HUES6 (cell line): ENCODE results near the gene PIGB.
A peak's percentile ranks its signal among the peaks of the same experiment; 100 is the strongest.
"Not testable (repeated sequence)": the region's sequence is repeated elsewhere in the genome, so short reads cannot be mapped to it uniquely, and the experiment has no call there.

ENCODE experiments used
- H3K27ac ChIP-seq: 2 replicates; pipeline ENCODE4 v1.7.0; 2013; ENCODE audit warnings: low read depth, mild to moderate bottlenecking, low read length, inconsistent platforms
- H3K27me3 ChIP-seq: 2 replicates; pipeline ENCODE4 v1.6.1; 2013; ENCODE audit warnings: low read length; ENCODE audit not compliant: control insufficient read depth, insufficient read depth
- H3K36me3 ChIP-seq: 2 replicates; pipeline ENCODE4 v1.6.1; 2013; ENCODE audit warnings: low read length; ENCODE audit not compliant: control insufficient read depth, insufficient read depth
- H3K4me1 ChIP-seq: 2 replicates; pipeline ENCODE4 v1.6.1; 2013; ENCODE audit warnings: low read length; ENCODE audit not compliant: control insufficient read depth, insufficient read depth
- H3K4me3 ChIP-seq: 2 replicates; pipeline ENCODE4 v1.5.1; 2013; ENCODE audit warnings: low read depth, low read length
- H3K9ac ChIP-seq: one replicate; pipeline ENCODE4 v1.6.1; 2013; ENCODE audit warnings: mild to moderate bottlenecking, low read length
- H3K9me3 ChIP-seq: 2 replicates; pipeline ENCODE4 v1.6.1; 2013; ENCODE audit warnings: low read depth, low read length; ENCODE audit not compliant: control insufficient read depth, insufficient read depth

Gene PIGB

GRCh38 chr15:55283379-55284147, 35.5 kb upstream of the PIGB start:
- Histone ChIP-seq H3K36me3 (no peaks in the 10 kb centered on the region), H3K4me1 (peaks cover 4% of the 10 kb centered on the region; the same call in 1 of the 2 replicates), H3K9me3 (no peaks in the 10 kb centered on the region), H3K27me3 (no peaks in the 10 kb centered on the region), H3K4me3 (no peak overlapping the region), H3K9ac (no peak overlapping the region), H3K27ac (no peak overlapping the region)

GRCh38 chr15:55284426-55284825, 34.6 kb upstream of the PIGB start:
- Histone ChIP-seq H3K27me3 (no peaks in the 10 kb centered on the region), H3K9ac (no peak overlapping the region), H3K4me1 (peaks cover 10% of the 10 kb centered on the region), H3K4me3 (no peak overlapping the region), H3K36me3 (no peaks in the 10 kb centered on the region), H3K9me3 (no peaks in the 10 kb centered on the region), H3K27ac (no peak overlapping the region)

- H3K4me3 ChIP-seq, H3K27ac ChIP-seq, H3K9ac ChIP-seq, H3K27me3 ChIP-seq, H3K4me1 ChIP-seq, H3K36me3 ChIP-seq, H3K9me3 ChIP-seq: not testable (repeated sequence)
These were observed 32.4 kb upstream of the PIGB start for GRCh38 chr15:55286442-55287189.

GRCh38 chr15:55288006-55288717, 30.9 kb upstream of the PIGB start:
- no peaks in the 10 kb centered on the region for H3K36me3 ChIP-seq
- no peaks in the 10 kb centered on the region for H3K27me3 ChIP-seq
- peaks cover 10% of the 10 kb centered on the region for H3K4me1 ChIP-seq
- H3K27ac ChIP-seq: no peak overlapping the region
- H3K9me3 ChIP-seq: no peaks in the 10 kb centered on the region
- H3K4me3 ChIP-seq: peak overlapping the region; percentile 85; the same call in 1 of the 2 replicates
- no peak overlapping the region for H3K9ac ChIP-seq

GRCh38 chr15:55289011-55289745, 29.8 kb upstream of the PIGB start:
- H3K27me3 ChIP-seq: no peaks in the 10 kb centered on the region
- H3K9ac ChIP-seq: peak overlapping the region; percentile 70
- peak overlapping the region; percentile 85 for H3K4me3 ChIP-seq
- H3K9me3 ChIP-seq: no peaks in the 10 kb centered on the region
- no peaks in the 10 kb centered on the region for H3K36me3 ChIP-seq
- H3K4me1 ChIP-seq: peaks cover 10% of the 10 kb centered on the region
- no peak overlapping the region for H3K27ac ChIP-seq

- no peaks in the 10 kb centered on the region for H3K27me3 ChIP-seq
- H3K36me3 ChIP-seq: no peaks in the 10 kb centered on the region
- H3K9me3 ChIP-seq: no peaks in the 10 kb centered on the region
- H3K27ac ChIP-seq: peak within 1 kb of the TSS; percentile 12; the same call in 1 of the 2 replicates
- H3K4me3 ChIP-seq: peak within 1 kb of the TSS; percentile 85
- H3K9ac ChIP-seq: peak within 1 kb of the TSS; percentile 70
- peaks cover 6% of the 10 kb centered on the region for H3K4me1 ChIP-seq
These were observed 29.1 kb upstream of the PIGB start, which contains the start of gene RAB27A for GRCh38 chr15:55289746-55290527. TSS of gene RAB27A (minus strand) at chr15:55289813. CDS start at chr15:55234934, 54,879 bp downstream.

GRCh38 chr15:55290528-55291057, 28.4 kb upstream of the PIGB start:
- Histone ChIP-seq H3K4me3 (peak overlapping the region; percentile 85), H3K27ac (peak overlapping the region; percentile 12; the same call in 1 of the 2 replicates), H3K36me3 (no peaks in the 10 kb centered on the region), H3K9me3 (no peaks in the 10 kb centered on the region), H3K9ac (peak overlapping the region; percentile 70), H3K4me1 (peaks cover 6% of the 10 kb centered on the region), H3K27me3 (no peaks in the 10 kb centered on the region)

GRCh38 chr15:55297315-55297714, 21.7 kb upstream of the PIGB start:
- H3K4me1 ChIP-seq: no peaks in the 10 kb centered on the region
- H3K9ac ChIP-seq: no peak overlapping the region
- no peaks in the 10 kb centered on the region for H3K27me3 ChIP-seq
- no peak overlapping the region for H3K27ac ChIP-seq
- H3K36me3 ChIP-seq: no peaks in the 10 kb centered on the region
- peaks cover 18% of the 10 kb centered on the region for H3K9me3 ChIP-seq
- no peak overlapping the region for H3K4me3 ChIP-seq

GRCh38 chr15:55302801-55303200, 16.2 kb upstream of the PIGB start:
- H3K27ac ChIP-seq, H3K4me3 ChIP-seq, H3K27me3 ChIP-seq, H3K36me3 ChIP-seq, H3K9ac ChIP-seq, H3K4me1 ChIP-seq: not testable (repeated sequence)
- peaks cover 31% of the 10 kb centered on the region for H3K9me3 ChIP-seq
